ENCODE results near the gene SUCNR1. TPM values are rescaled to one million over a fixed set of nuclear protein-coding genes. Genes with fewer than 3 reads are reported as not detected.

SUCNR1 gene
- total RNA-seq, 1 experiment from 2014 or later, result not detected

- H3K27ac Mint-ChIP-seq (ENCODE audit: unreplicated experiment), result no peak overlapping the region
- intact Hi-C loops (cut with micrococcal nuclease; ENCODE audit: unreplicated experiment), result no loop called here
- no peaks in the 10 kb centered on the region for H3K27me3 Mint-ChIP-seq (ENCODE audit: insufficient read depth, unreplicated experiment)
- no peaks in the 10 kb centered on the region for H3K36me3 ChIP-seq (ENCODE audit: control insufficient read depth, insufficient read depth, low read length)
- H3K9me3 ChIP-seq, result no peaks in the 10 kb centered on the region
- no peaks in the 10 kb centered on the region for H3K9me3 Mint-ChIP-seq (ENCODE audit: unreplicated experiment)
- H3K4me1 ChIP-seq, result no peaks in the 10 kb centered on the region
- no peak for TF ChIP-seq CTCF (IDR thresholded peaks at IDR 0.05; ENCODE audit: insufficient read depth in 1 of 2, low read depth in 1 of 2, low read length in 1 of 2, severe bottlenecking in 1 of 2, unreplicated experiment in 1 of 2)
- DNase-seq, result no peak
- no peaks in the 10 kb centered on the region for H3K36me3 Mint-ChIP-seq (ENCODE audit: insufficient read depth, unreplicated experiment)
- H3K4me3 ChIP-seq (ENCODE audit: low read depth, low read length), result no peak overlapping the region
- H3K4me1 Mint-ChIP-seq (ENCODE audit: low read depth, unreplicated experiment), result peaks cover 6% of the 10 kb centered on the region
- H3K4me3 Mint-ChIP-seq (ENCODE audit: unreplicated experiment), result no peak overlapping the region
- ChIA-PET CTCF (no interaction called here), POLR2A (no interaction called here)
- no peaks in the 10 kb centered on the region for H3K27me3 ChIP-seq (replicated peaks; ENCODE audit: control insufficient read depth, insufficient read depth, low read length)
- no TSS peak for BruUV-seq (replicated peaks)
Observed at GRCh38 chr3:151875759-151876158, 2.3 kb downstream of the SUCNR1 start.

- ChIA-PET CTCF (no interaction called here), POLR2A (no interaction called here)
- H3K4me3 Mint-ChIP-seq (ENCODE audit: unreplicated experiment), result no peak overlapping the region
- BruUV-seq (replicated peaks), result no TSS peak
- Histone ChIP-seq H3K27me3 (replicated peaks; ENCODE audit: control insufficient read depth, insufficient read depth, low read length) (no peaks in the 10 kb centered on the region), H3K4me1 (no peaks in the 10 kb centered on the region), H3K9me3 (no peaks in the 10 kb centered on the region), H3K4me3 (ENCODE audit: low read depth, low read length) (no peak overlapping the region), H3K36me3 (ENCODE audit: control insufficient read depth, insufficient read depth, low read length) (no peaks in the 10 kb centered on the region)
- DNase-seq, result no peak
- H3K27ac Mint-ChIP-seq (ENCODE audit: unreplicated experiment), result no peak overlapping the region
- H3K4me1 Mint-ChIP-seq (ENCODE audit: low read depth, unreplicated experiment), result peaks cover 6% of the 10 kb centered on the region
- no peaks in the 10 kb centered on the region for H3K27me3 Mint-ChIP-seq (ENCODE audit: insufficient read depth, unreplicated experiment)
- no peak for TF ChIP-seq CTCF (IDR thresholded peaks at IDR 0.05; ENCODE audit: insufficient read depth in 1 of 2, low read depth in 1 of 2, low read length in 1 of 2, severe bottlenecking in 1 of 2, unreplicated experiment in 1 of 2)
- no peaks in the 10 kb centered on the region for H3K9me3 Mint-ChIP-seq (ENCODE audit: unreplicated experiment)
- intact Hi-C loops (cut with micrococcal nuclease; ENCODE audit: unreplicated experiment), result no loop called here
- H3K36me3 Mint-ChIP-seq (ENCODE audit: insufficient read depth, unreplicated experiment), result no peaks in the 10 kb centered on the region
Observed at GRCh38 chr3:151877269-151877668, 3.8 kb downstream of the SUCNR1 start.

- H3K36me3 ChIP-seq (ENCODE audit: control insufficient read depth, insufficient read depth, low read length), result no peaks in the 10 kb centered on the region
- no peaks in the 10 kb centered on the region for H3K27me3 ChIP-seq (replicated peaks; ENCODE audit: control insufficient read depth, insufficient read depth, low read length)
- no TSS peak for BruUV-seq (replicated peaks)
- no peaks in the 10 kb centered on the region for H3K4me1 ChIP-seq
- Mint-ChIP-seq H3K36me3 (ENCODE audit: insufficient read depth, unreplicated experiment) (no peaks in the 10 kb centered on the region), H3K4me3 (ENCODE audit: unreplicated experiment) (no peak overlapping the region), H3K9me3 (ENCODE audit: unreplicated experiment) (no peaks in the 10 kb centered on the region), H3K27me3 (ENCODE audit: insufficient read depth, unreplicated experiment) (no peaks in the 10 kb centered on the region), H3K27ac (ENCODE audit: unreplicated experiment) (no peak overlapping the region), H3K4me1 (ENCODE audit: low read depth, unreplicated experiment) (peaks cover 6% of the 10 kb centered on the region)
- ChIA-PET CTCF (no interaction called here), POLR2A (no interaction called here)
- H3K9me3 ChIP-seq, result no peaks in the 10 kb centered on the region
- no peak for TF ChIP-seq CTCF (IDR thresholded peaks at IDR 0.05; ENCODE audit: insufficient read depth in 1 of 2, low read depth in 1 of 2, low read length in 1 of 2, severe bottlenecking in 1 of 2, unreplicated experiment in 1 of 2)
- intact Hi-C loops (cut with micrococcal nuclease; ENCODE audit: unreplicated experiment), result no loop called here
- H3K4me3 ChIP-seq (ENCODE audit: low read depth, low read length), result no peak overlapping the region
- DNase-seq, result no peak
Observed at GRCh38 chr3:151878465-151878864, 5.0 kb downstream of the SUCNR1 start.

Measured in Caco-2 (cell line).